Keratinocyte (primary cell): ENCODE measurements around the gene SLC25A21. TPM values are rescaled to one million over a fixed set of nuclear protein-coding genes. Genes with fewer than 3 reads are reported as not detected.

Experiments
- DNase-seq: peaks from one replicate; pipeline ENCODE4 v3.0.0-alpha.2; 2011; ENCODE audit warnings: low read depth, missing footprints, low spot score
- FAIRE-seq: peaks from 2 replicates; lab custom pipeline; 2011; peaks lifted over from hg19 to GRCh38; lab: Jason Lieb, UNC
- H2AFZ ChIP-seq: 2 replicates; pipeline ENCODE4 v1.6.0; 2012; ENCODE audit warnings: low read length, control low read depth, inconsistent platforms; ENCODE audit not compliant: control insufficient read depth
- H3K27ac ChIP-seq: 2 replicates; pipeline ENCODE4 v1.5.1; 2011; ENCODE audit warnings: low read length; ENCODE audit not compliant: control insufficient read depth, insufficient read depth
- H3K27me3 ChIP-seq: 3 replicates; pipeline ENCODE4 v1.6.0; 2011; ENCODE audit warnings: low read length; ENCODE audit not compliant: control insufficient read depth, insufficient read depth; ENCODE audit errors: extremely low read depth
- H3K36me3 ChIP-seq, 2 experiments: 2 replicates in 1 of 2; 3 replicates in 1 of 2; pipeline ENCODE4 v1.5.1; 2011; ENCODE audit warnings: low read length in 2 of 2, mild to moderate bottlenecking in 1 of 2; ENCODE audit not compliant: control insufficient read depth in 2 of 2, insufficient read depth in 2 of 2; ENCODE audit errors: extremely low read depth in 1 of 2
- H3K4me1 ChIP-seq: 3 replicates; pipeline ENCODE4 v1.5.1; 2011; ENCODE audit warnings: low read length; ENCODE audit not compliant: control insufficient read depth, insufficient read depth; ENCODE audit errors: extremely low read depth
- H3K4me2 ChIP-seq: 3 replicates; pipeline ENCODE4 v1.6.0; 2011; ENCODE audit warnings: low read depth, low read length; ENCODE audit not compliant: control insufficient read depth, insufficient read depth; ENCODE audit errors: extremely low read depth
- H3K4me3 ChIP-seq, 3 experiments: fragments of 200-600 bp in 1 of 3; sonication (generic) in 1 of 3; 2 replicates in 2 of 3; 3 replicates in 1 of 3; pipeline ENCODE4 v1.5.1; 2011 to 2016; ENCODE audit warnings: low read length in 3 of 3, mild to moderate bottlenecking in 3 of 3, control low read depth in 2 of 3, inconsistent platforms in 1 of 3, low read depth in 1 of 3, mixed read lengths in 1 of 3, mixed run types in 1 of 3, moderate library complexity in 1 of 3; ENCODE audit not compliant: control insufficient read depth in 2 of 3, insufficient read depth in 2 of 3; ENCODE audit errors: extremely low read depth in 1 of 3
- H3K79me2 ChIP-seq: 2 replicates; pipeline ENCODE4 v1.6.0; 2012; ENCODE audit warnings: low read length; ENCODE audit not compliant: control insufficient read depth, insufficient read depth
- H3K9ac ChIP-seq: 3 replicates; pipeline ENCODE4 v1.6.0; 2011; ENCODE audit warnings: low read length; ENCODE audit not compliant: control insufficient read depth, insufficient read depth; ENCODE audit errors: extremely low read depth
- H3K9me1 ChIP-seq: 3 replicates; pipeline ENCODE4 v1.6.0; 2011; ENCODE audit warnings: low read length; ENCODE audit not compliant: control insufficient read depth, insufficient read depth; ENCODE audit errors: extremely low read depth
- H3K9me3 ChIP-seq: 2 replicates; pipeline ENCODE4 v1.5.1; 2012; ENCODE audit warnings: low read depth, low read length; ENCODE audit not compliant: control insufficient read depth
- H4K20me1 ChIP-seq: 3 replicates; pipeline ENCODE4 v1.6.0; 2011; ENCODE audit warnings: low read length; ENCODE audit not compliant: control insufficient read depth, insufficient read depth; ENCODE audit errors: extremely low read depth
- CTCF ChIP-seq, 3 experiments: IDR thresholded peaks in 1 of 3; conservative IDR thresholded peaks in 1 of 3; optimal IDR thresholded peaks in 1 of 3; 2 replicates in 2 of 3; 3 replicates in 1 of 3; pipeline versions ENCODE3 to v1.5.1; 2011; ENCODE audit warnings: low read length in 3 of 3, mild to moderate bottlenecking in 3 of 3, moderate library complexity in 2 of 3, control low read depth in 1 of 3, inconsistent platforms in 1 of 3; ENCODE audit not compliant: insufficient read depth in 2 of 3; ENCODE audit errors: extremely low read depth in 1 of 3
- EZH2 ChIP-seq: IDR thresholded peaks from one replicate; pipeline ENCODE4 v1.6.1; 2012; ENCODE audit warnings: inconsistent platforms, mild to moderate bottlenecking, low read length, moderate library complexity
- dilution Hi-C: fragments of 300-500 bp; cut with MboI; formaldehyde crosslinking; loops from one replicate; pipeline ENCODE4 v1.7.0; 2020; ENCODE audit warnings: low sequenced_read_pairs; ENCODE audit not compliant: extremely low pct_ligation_motif_present
- polyA plus RNA-seq, 5 experiments: library from polyadenylated mRNA; depleted of rRNA in 3 of 5; stranded (reverse) in 3 of 5; stranded (forward) in 1 of 5; unstranded in 1 of 5; fragments of >200 nt; gene quantifications; 1 replicate in 1 of 5; 2 replicates in 3 of 5; 3 replicates in 1 of 5; pipeline versions ENCODE4 v1.2.1 to v1.2.3, GENCODE V29; 2011 to 2012; ENCODE audit warnings: missing spikeins in 2 of 5, low read depth in 1 of 5, low replicate concordance in 1 of 5

SLC25A21 gene
- polyA plus RNA-seq, 1 donor (not counting 4 experiments of a cell fraction or from before 2014, with no cell fraction given) = 0.66 TPM

- Histone ChIP-seq H3K9me3 (no peaks in the 10 kb centered on the region), H3K4me2 (no peak overlapping the region), H3K79me2 (no peaks in the 10 kb centered on the region), H3K27ac (no peak overlapping the region), H4K20me1 (no peaks in the 10 kb centered on the region), H3K9me1 (no peaks in the 10 kb centered on the region), H3K4me1 (no peaks in the 10 kb centered on the region), H3K36me3 (no peaks in the 10 kb centered on the region), H3K27me3 (no peaks in the 10 kb centered on the region), H2AFZ (no peak overlapping the region), H3K4me3 (no peak overlapping the region), H3K9ac (no peak overlapping the region)
- FAIRE-seq = no peak
- no peak for DNase-seq
- dilution Hi-C loops = no loop called here
- TF ChIP-seq EZH2 = no peak
- no peak for TF ChIP-seq CTCF (optimal IDR thresholded peaks at IDR 0.05 in 1 of 3, IDR thresholded peaks at IDR 0.05 in 1 of 3, conservative IDR thresholded peaks at IDR 0.05 in 1 of 3; ENCODE audit: extremely low read depth in 1 of 3, insufficient read depth in 2 of 3, low read length in 3 of 3)
These were observed 344.5 kb downstream of the SLC25A21 start for GRCh38 chr14:36827861-36828260.

GRCh38 chr14:36826614-36827013, 345.8 kb downstream of the SLC25A21 start:
- Histone ChIP-seq H3K9me1 (no peaks in the 10 kb centered on the region), H3K79me2 (no peaks in the 10 kb centered on the region), H3K27ac (no peak overlapping the region), H3K4me3 (no peak overlapping the region), H3K4me2 (no peak overlapping the region), H2AFZ (no peak overlapping the region), H3K4me1 (peaks cover 7% of the 10 kb centered on the region), H3K9ac (no peak overlapping the region), H3K36me3 (no peaks in the 10 kb centered on the region), H3K9me3 (no peaks in the 10 kb centered on the region), H4K20me1 (no peaks in the 10 kb centered on the region), H3K27me3 (no peaks in the 10 kb centered on the region)
- TF ChIP-seq CTCF (optimal IDR thresholded peaks at IDR 0.05 in 1 of 3, IDR thresholded peaks at IDR 0.05 in 1 of 3, conservative IDR thresholded peaks at IDR 0.05 in 1 of 3; ENCODE audit: extremely low read depth in 1 of 3, insufficient read depth in 2 of 3, low read length in 3 of 3) (no peak), EZH2 (no peak)
- dilution Hi-C loops = no loop called here
- FAIRE-seq = no peak
- DNase-seq = no peak
